HEK293 (cell line): ENCODE measurements around the gene FAF2.

ENCODE experiments used
- TF ChIP-seq, protein P1 (sequence below): sonication (generic); formaldehyde crosslinking; IDR thresholded peaks from 2 replicates; pipeline ENCODE4 v1.8.1; 2022; ENCODE audit warnings: mild to moderate bottlenecking, moderate library complexity, missing genetic modification reagents
- TF ChIP-seq, protein P2 (sequence below): fragments of 450-650 bp; formaldehyde crosslinking; IDR thresholded peaks from 2 replicates; pipeline ENCODE4 v1.5.1; 2016; ENCODE audit warnings: missing biosample characterization, missing genetic modification characterization

DNA sequence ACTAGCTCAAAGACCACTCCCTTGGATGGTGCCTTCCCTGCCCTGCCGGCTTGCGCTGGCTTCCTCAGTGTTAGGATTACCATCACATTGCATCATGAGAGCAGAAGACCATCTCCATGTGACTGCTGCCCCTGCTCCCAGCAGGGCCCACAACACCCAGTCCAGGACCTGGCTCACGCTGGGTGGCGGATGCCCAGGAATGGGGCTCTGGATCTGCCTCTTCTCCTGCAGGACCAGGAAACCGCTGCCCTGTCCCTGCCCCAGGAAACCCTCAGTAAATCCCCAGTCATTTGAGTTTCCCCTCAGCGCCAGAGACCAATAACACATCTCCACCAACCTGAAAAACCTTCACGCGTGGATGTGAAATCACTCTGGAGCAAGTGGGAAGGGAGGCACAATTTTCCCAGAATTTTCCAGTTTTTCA, 92.3 kb downstream of the FAF2 start:
- TF ChIP-seq, protein P1, sequence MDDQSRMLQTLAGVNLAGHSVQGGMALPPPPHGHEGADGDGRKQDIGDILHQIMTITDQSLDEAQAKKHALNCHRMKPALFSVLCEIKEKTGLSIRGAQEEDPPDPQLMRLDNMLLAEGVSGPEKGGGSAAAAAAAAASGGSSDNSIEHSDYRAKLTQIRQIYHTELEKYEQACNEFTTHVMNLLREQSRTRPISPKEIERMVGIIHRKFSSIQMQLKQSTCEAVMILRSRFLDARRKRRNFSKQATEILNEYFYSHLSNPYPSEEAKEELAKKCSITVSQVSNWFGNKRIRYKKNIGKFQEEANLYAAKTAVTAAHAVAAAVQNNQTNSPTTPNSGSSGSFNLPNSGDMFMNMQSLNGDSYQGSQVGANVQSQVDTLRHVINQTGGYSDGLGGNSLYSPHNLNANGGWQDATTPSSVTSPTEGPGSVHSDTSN (CRISPR knock-in tag): no peak
- TF ChIP-seq, protein P2, sequence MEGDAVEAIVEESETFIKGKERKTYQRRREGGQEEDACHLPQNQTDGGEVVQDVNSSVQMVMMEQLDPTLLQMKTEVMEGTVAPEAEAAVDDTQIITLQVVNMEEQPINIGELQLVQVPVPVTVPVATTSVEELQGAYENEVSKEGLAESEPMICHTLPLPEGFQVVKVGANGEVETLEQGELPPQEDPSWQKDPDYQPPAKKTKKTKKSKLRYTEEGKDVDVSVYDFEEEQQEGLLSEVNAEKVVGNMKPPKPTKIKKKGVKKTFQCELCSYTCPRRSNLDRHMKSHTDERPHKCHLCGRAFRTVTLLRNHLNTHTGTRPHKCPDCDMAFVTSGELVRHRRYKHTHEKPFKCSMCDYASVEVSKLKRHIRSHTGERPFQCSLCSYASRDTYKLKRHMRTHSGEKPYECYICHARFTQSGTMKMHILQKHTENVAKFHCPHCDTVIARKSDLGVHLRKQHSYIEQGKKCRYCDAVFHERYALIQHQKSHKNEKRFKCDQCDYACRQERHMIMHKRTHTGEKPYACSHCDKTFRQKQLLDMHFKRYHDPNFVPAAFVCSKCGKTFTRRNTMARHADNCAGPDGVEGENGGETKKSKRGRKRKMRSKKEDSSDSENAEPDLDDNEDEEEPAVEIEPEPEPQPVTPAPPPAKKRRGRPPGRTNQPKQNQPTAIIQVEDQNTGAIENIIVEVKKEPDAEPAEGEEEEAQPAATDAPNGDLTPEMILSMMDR (tag by site-specific recombination): no peak
